GM21381 (cell line): ENCODE measurements around the gene DNAH8.
"Not testable (repeated sequence)": the region's sequence is repeated elsewhere in the genome, so short reads cannot be mapped to it uniquely, and the experiment has no call there.

ENCODE experiments used
- ATAC-seq: cut with Tn5 transposase; IDR thresholded peaks from one replicate; pipeline ENCODE4 v1.9.1; 2021; ENCODE audit warnings: mild to moderate bottlenecking, moderate library complexity; ENCODE audit not compliant: unreplicated experiment

Gene DNAH8

DNA sequence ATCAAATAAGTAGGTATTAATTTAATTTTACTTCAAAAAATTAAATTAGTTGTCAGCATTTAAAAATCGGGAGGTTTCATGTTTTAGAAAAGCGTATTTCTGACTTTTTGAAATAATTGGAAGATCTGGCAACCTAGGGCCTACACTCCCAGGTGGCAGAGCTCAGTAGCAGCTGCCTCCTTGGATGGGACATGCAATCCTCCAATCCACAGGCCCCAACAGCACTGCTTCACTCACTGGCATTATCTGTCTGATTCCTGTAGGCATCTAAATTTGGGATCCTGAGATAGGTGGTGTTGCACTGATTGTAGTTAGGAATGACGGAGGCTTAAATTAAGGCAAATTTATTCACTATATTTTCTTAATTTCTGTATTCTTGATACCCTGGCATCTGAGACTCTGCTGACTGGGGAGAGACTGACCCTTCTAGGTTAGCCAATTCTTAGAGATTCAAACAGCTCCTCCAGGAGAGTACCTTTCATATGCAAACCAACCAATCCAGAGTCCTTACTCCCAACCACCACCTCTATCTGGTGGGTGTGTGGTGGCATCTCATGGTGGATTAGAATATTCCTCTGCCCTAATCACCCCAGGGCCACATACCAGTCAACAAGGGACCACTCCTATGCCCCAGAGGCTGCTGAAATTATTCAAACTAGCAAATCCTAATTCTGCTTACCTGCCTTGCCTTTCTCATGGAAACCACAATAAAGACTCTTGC is 186.9 kb downstream of the DNAH8 start:
- ATAC-seq = no peak

DNA sequence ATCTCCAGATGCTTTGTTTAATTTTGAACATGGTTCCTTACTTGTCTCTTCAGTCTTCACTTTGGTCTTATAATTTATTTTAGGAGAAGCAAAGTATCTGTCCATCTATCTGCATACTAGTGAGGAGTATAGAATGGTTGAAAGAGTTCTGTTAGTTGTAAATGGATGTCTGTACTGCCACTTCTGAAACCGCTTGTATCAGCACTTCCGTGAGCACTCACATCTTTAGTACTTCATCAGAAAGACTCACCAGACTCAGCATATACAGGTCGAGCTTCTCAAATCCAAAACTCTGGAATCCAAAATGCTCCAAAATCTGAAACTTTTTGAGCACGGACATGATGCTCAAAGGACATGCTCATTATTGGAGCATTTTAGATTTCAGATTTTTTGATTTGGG is 191.5 kb downstream of the DNAH8 start:
- ATAC-seq = no peak

DNA sequence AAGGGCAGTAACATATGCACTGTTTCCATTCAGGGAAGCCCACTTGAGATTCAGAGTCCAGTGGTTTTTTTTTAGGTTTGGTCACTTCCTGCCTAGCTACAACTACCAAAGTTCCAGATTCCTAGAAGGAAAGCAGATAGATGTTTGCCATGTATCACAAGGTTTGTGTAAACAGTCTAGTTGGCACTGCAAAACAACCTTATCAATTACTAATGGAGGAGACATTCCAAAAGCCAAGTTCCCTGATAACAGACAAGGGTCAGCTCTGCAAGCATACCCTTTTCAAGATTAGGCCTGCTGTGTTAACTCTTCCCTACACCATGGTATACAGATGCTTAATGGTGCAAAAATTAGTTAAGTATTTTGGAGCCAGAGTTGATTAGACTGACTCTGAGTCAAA is 192.2 kb downstream of the DNAH8 start:
- no peak for ATAC-seq

DNA sequence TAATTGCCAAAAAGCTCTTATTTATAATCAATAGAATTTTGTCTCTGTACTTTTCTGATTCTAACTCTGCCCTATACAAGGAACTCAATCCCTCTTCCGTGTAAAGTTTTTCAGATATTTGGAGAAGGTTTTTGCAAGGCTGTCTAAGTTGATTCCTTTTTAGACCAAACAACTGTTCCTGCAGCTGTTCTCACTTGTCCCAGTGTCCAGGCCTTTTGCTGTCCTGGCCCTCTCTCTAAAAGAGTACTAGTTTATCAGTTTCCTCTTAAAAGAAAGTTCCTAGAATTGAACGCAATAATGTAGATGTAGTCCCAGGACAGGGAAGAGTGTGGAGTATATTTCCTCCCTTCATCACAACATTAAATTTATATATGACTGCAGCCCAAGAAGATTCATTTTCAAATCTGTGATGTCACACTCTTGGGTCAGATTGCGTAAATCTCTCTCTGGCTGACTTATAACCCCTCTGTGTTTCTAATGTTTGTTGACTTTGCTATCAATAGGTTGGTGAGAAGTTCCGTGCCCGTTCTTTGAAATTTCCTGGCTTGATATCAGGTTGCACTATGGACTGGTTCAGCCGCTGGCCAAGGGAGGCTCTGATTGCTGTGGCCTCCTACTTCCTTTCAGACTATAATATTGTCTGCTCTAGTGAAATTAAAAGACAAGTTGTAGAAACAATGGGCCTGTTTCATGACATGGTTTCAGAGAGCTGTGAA is 194.1 kb downstream of the DNAH8 start:
- ATAC-seq = no peak

DNA sequence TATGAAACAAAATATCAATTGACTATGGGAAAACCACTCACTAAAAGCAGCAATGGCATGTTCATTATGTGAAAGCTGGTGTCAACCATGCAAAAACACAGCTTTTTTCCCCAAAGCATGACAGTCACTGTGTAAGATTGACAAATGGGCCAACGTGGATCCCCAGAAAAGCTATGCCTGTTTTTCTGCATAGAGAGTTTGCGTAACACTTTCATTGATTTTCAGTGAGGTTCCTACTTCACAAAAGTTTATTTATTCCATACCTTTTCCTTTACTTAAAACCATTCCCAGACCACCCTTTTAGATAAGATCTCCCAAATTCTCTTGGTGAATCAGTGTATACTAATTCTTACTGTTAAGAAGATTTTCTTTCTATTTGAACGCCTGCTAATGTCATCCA is 195.1 kb downstream of the DNAH8 start:
- ATAC-seq = no peak

DNA sequence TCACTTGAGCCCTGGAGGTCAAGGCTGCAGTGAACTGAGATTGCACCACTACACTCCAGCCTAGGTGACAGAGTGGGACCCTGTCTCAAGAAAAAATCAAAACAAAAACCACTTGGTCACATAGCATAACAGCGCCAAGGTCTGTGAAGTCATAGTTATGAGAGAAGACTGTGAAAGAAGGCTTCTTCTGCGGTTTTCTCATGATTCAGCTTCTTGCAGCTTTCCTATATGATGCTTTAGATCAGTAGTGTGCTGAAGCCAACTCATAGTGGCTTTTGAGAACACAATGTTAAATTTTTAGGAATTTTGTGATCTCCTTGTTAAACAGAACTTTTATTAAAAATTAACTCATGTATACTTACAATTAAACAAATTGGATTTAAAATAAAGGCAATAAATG is 197.3 kb downstream of the DNAH8 start:
- no peak for ATAC-seq

DNA sequence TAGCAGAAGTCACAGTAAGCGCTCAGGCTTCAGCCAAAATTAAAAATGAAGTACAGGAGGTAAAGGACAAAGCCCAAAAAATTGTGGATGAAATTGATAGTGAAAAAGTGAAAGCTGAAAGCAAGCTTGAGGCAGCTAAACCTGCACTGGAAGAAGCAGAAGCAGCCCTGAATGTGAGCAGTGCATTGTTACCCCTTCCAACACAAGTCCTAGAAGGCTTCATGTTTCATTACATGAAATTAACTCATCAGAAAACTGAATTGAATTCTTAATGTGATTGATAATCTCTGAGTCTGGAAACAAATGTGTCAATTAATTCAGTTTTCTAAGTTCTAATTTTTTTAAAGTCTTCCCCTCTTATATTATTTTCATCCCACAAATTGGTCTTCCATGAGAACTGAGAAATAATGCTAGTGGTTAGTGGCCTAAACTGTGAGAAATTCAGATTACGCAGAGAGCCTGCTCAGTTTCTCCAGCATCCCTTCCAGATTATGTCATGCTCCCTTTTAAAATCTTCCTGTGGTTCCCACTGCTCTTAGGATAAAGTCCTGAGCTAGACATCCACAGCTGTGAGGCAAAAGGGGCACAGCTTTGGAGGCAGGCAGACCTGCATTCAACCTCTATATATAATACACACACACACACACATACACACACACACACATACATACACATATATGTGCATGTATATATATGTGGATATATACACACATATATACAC is 200.3 kb downstream of the DNAH8 start:
- no peak for ATAC-seq

DNA sequence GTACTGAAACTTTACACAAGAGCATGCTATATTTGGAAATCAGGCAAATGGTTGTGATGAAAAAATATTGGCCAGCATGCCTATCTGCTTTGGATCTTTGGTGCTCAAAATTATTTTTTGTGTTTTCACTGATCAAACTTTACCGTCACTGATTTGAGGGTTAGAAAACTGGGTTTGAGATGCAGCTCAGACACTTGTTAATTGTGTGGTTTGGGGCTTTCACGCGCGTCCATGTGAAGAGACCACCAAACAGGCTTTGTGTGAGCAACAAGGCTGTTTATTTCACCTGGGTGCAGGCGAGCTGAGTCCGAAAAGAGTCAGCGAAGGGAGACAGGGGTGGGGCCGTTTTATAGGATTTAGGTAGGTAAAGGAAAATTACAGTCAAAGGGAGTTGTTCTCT is 206.4 kb downstream of the DNAH8 start:
- ATAC-seq = not testable (repeated sequence)

DNA sequence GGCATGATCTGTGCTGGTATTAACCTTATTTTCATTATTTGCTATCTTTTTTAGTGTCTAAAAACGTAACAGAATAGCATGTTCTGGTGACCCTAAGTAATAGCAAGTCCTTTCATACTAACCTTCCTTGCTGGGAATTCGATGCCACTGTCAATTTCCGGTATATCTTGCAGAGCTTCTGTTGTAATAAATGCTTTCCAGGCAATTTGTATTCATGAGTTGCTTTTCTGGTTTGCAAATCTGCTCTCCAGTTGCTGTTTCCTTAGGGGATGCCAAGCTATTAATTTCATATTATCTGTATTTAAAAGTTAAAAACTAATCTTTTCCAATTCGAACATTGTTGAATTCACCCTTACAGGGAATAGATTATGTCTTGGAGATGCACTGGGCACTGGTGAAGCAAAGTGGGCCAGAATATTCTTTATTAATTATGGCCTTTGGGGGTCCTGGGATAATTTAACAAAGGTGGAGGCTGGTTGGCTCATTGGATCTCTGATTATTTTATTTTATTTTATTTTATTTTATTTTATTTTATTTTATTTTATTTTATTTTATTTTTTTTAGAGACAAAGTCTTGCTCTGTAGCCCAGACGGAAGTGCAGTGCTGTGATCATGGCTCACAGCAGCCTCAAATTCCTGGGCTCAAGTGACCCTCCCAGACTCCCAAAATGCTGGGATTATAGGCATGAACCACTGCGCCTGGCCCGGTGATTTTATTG is 209.8 kb downstream of the DNAH8 start:
- ATAC-seq = no peak

DNA sequence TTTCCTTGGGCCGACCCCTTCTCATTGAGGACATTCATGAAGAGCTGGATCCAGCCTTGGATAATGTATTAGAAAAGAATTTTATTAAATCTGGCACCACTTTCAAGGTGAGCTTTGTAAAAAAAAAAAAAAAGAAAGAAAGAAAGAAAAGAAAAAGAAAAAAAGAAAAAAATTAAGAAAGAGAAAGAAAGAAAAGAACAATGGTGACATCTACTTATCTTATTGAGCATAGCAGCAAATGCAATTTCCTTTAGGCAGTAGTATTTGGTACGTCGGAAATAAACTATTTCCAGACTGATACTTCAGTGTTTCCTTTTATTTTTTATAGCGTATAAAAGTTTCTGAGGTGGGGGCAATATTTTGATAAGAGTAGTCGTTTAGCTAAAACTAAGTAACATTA is 214.4 kb downstream of the DNAH8 start:
- ATAC-seq = no peak

DNA sequence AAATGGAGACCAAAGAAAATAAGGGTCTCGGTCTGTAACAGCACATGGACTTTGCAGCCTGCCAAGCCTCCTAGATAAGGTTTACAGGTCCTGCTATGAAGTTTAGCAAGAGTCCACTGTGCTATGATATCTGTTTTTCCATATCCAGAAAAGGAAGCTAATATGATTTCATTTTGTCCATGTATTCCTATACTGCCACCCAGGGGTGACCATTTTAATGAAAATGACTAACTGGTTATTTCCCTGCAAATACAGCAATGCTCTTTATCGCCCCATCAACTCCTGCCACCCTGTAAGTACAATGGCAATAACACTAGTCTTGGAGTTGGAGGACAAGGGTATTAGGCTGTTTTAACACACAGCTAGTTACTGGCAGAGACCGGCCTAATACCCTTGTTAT is 218.3 kb downstream of the DNAH8 start:
- no peak for ATAC-seq

DNA sequence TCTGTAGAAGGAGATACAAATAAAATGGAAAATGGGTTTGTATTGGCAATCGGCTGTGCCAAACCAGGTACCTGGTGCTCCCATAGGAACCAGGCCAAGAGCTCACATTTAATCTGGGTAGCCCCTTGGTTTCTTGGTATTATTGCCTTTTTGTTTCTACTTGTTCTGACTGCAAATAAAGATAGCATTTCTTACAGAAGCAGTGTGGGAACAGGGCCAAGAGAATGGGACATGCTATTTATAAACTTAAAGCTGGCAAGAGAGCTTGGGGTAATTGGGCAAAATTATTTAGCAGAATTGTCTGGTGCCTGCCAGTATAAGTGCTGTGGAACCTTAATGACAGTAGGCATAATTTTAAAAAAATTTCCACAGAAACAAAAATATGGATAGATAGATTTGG is 219.9 kb downstream of the DNAH8 start:
- no peak for ATAC-seq

DNA sequence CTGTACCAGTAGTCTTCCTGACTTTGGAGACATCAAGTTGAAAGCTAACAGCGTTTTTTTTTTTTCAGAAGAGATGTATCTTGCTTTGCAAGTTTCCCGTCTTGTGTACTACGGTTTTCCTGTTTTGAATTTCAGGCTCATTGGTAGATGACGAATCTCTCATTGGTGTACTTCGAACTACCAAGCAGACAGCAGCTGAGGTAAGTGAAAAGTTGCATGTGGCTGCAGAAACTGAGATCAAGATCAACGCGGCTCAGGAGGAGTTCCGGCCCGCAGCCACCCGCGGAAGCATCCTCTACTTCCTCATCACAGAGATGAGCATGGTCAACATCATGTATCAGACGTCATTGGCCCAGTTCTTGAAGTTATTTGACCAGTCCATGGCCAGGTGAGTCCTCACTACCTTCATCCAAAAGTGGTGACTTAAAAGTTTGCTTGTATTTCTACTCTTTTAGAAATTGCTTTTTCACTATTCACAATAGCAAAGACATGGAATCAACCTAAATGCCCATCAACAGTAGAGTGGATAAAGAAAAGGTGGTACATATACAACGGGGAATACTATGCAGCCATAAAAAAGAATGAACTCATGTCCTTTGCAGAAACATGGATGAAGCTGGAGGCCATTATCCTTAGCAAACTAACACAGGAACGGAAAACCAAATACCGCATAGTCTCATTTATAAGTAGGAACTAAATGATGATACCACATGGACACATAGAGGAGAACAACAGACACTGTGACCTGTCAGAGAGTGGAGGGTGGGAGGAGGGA is 222.9 kb downstream of the DNAH8 start:
- no peak for ATAC-seq

DNA sequence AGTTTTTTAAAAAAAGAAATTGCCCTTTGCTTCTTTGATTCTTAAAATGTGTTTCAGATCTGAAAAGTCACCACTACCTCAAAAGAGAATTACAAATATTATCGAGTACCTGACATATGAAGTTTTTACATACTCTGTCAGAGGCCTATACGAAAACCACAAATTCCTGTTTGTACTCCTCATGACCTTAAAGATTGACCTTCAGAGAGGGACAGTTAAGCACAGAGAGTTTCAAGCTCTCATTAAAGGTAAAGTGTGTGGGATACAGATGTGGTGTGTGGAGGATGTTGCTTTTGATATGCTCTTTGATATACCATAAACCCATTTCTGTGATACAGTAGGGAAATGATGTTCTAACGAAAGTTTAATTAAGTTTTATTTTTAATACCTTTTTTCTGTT is 223.6 kb downstream of the DNAH8 start:
- no peak for ATAC-seq

DNA sequence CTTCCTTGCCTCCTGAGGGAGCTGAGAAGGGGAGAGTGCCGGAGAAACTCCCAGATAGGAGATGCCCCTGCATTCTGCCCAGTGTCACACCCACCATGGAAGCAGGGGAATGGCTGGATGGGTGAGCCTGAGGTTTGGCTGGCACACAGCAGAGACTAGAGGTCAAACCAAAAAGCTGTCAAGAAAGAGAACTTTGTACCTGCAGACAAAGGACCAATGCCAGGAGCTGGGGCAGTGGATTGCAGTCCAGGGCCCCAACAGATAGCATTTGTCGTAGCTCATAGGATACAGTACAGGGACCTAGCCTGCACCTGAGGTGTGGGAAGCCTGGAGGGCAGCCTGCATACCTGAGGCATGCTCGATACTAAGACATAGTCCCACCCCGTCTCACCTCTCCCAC is 227.3 kb downstream of the DNAH8 start:
- no peak for ATAC-seq

DNA sequence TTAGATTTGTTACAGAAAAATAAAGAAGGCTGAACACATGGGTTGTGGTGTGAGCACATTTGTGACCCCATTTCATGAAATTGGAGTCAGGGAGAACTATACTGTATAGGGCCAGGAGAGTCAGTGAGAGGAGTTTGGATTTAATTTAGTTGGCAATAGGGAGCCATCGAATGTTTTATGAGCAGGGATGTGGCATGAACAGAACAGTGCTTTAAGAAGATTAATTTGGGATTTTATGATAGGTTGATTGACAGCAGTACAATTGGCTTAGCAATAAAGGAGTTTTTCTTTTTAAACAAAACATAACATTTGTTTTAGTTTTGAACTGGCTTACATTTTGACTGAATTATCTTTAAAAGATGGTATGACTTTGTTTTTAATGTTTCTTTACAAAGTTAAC is 227.9 kb downstream of the DNAH8 start:
- no peak for ATAC-seq

DNA sequence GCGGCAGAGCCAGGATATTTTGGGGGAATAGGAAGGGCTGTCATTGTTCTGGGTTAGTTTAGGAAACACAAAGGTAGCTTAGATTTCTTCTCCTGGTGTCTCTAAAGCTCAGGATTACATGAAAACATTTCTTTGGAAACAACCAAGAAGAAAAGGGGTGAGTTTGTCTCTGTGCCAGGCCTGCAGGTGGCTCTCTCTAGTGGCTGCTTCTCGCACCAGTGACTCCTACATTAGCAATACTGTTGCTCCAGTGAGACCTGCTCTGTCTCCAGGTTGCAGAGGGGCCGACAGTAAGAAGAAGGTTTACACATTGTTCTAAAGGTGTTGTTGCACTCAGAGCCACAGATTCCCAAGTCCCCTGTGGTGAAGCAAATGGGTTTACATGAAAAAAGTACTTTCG is 228.9 kb downstream of the DNAH8 start:
- no peak for ATAC-seq

DNA sequence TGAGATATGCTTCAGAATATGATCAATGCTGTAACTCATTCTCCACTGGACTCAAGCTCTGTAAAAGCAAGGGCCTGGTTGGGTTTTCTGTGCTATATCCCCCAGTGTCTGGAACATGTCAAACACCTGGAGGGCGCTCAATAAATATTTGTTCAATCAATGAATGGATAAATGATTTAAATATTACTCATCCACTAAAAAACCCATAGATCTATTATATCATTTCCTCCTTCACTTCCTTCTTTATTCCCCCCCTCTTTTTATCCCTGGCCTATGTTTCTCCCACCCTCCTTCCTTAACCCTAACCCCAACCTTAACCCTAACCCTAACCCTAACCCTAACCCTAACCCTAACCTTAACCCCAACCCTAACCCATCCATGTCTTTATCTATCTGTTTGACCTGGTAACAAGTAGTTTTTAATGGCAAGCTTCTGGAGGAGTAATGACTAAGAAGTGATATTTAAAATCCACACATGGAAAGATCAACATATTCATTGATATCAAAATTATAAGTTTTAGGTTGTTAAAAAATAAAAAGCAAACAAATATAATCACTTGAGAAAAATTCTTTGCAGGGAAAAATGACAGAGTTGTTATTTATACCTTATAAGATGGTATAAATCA is 229.7 kb downstream of the DNAH8 start:
- no peak for ATAC-seq

DNA sequence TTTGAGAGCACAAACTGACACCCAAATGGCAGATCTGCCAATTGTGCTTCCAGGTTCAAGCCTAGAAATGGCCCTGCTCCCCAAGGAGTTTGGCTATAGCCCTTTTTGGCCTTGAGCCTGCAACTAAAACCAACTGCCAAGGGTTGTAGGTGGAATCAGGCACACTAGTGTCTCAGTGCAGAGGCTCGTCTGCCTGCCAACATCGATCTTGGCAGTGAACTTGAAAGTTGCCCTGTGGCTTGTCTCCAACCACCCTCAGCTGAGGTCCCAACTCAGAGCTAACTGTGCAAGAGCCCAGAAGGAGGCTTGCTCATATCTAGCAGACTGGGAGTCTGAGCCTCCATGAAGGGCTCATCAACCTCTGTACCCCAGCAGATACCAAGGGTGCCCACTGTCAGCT is 240.8 kb downstream of the DNAH8 start:
- ATAC-seq = no peak

DNA sequence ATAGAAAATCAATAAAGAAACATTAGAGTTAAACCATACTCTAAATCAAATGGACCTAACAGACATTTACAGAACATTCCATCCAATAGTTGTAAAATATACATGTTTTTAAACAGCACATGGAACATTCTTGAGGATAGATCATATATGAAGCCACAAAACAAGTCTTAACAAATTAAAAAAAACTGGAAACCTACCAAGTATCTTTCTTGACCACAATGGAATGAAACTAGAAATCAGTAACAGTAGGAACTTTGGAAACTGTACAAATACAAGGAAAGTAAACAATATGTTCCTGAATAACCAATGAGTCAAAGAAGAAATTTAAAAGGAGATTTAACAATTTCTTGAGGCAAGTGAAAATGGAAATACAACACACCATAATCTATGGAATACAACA is 242.3 kb downstream of the DNAH8 start:
- ATAC-seq = no peak
